Fibroblast of lung (primary cell): ENCODE data around the gene PUS7L. TPM values are rescaled to one million over a fixed set of nuclear protein-coding genes. Genes with fewer than 3 reads are reported as not detected.

Experiments
- DNase-seq, 2 donors: peaks; one replicate each; pipeline versions ENCODE4 v3.0.0 to v3.0.0-alpha.2; 2010; ENCODE audit warnings: low read depth in 2 of 2
- H2AFZ ChIP-seq: 2 replicates; pipeline ENCODE4 v1.5.1; 2012; ENCODE audit warnings: low read length, control low read depth, inconsistent platforms
- H3K27ac ChIP-seq: 2 replicates; pipeline ENCODE4 v1.5.1; 2011; ENCODE audit warnings: low read length, control low read depth; ENCODE audit not compliant: insufficient read depth
- H3K27me3 ChIP-seq: 2 replicates; pipeline ENCODE4 v1.5.1; 2011; ENCODE audit warnings: mild to moderate bottlenecking, low read length; ENCODE audit not compliant: control insufficient read depth, insufficient read depth
- H3K36me3 ChIP-seq: 2 replicates; pipeline ENCODE4 v1.5.1; 2011; ENCODE audit warnings: low read length; ENCODE audit not compliant: control insufficient read depth, insufficient read depth
- H3K4me1 ChIP-seq: 2 replicates; pipeline ENCODE4 v1.5.1; 2011; ENCODE audit warnings: low read length; ENCODE audit not compliant: control insufficient read depth, insufficient read depth; ENCODE audit errors: extremely low read depth
- H3K4me2 ChIP-seq: 2 replicates; pipeline ENCODE4 v1.5.1; 2011; ENCODE audit warnings: low read length, control low read depth; ENCODE audit not compliant: insufficient read depth; ENCODE audit errors: extremely low read depth
- H3K4me3 ChIP-seq, 4 experiments: fragments of 200-600 bp in 1 of 4; sonication (generic) in 1 of 4; replicated peaks in 1 of 4; 2 replicates each; pipeline ENCODE4 v1.5.1; 2011 to 2016; ENCODE audit warnings: low read length in 4 of 4, low read depth in 3 of 4, mild to moderate bottlenecking in 3 of 4, control low read depth in 2 of 4, inconsistent platforms in 1 of 4, mixed read lengths in 1 of 4; ENCODE audit not compliant: insufficient read depth in 1 of 4; ENCODE audit errors: control extremely low read depth in 1 of 4
- H3K79me2 ChIP-seq: 2 replicates; pipeline ENCODE4 v1.5.1; 2012; ENCODE audit warnings: mild to moderate bottlenecking, low read length, inconsistent platforms; ENCODE audit not compliant: control insufficient read depth, insufficient read depth
- H3K9ac ChIP-seq: 2 replicates; pipeline ENCODE4 v1.5.1; 2011; ENCODE audit warnings: mild to moderate bottlenecking, low read length, control low read depth; ENCODE audit not compliant: insufficient read depth
- H3K9me3 ChIP-seq: 2 replicates; pipeline ENCODE4 v1.5.1; 2012; ENCODE audit warnings: low read depth, low read length; ENCODE audit not compliant: control insufficient read depth, insufficient read depth
- H4K20me1 ChIP-seq: 2 replicates; pipeline ENCODE4 v1.5.1; 2011; ENCODE audit warnings: low read length; ENCODE audit not compliant: control insufficient read depth, insufficient read depth; ENCODE audit errors: extremely low read depth
- CTCF ChIP-seq, 2 donors: IDR thresholded peaks in 1 of 2; conservative IDR thresholded peaks in 1 of 2; 1 replicate in 1 of 2; 2 replicates in 1 of 2; pipeline ENCODE4 v1.5.1; 2011 to 2012; ENCODE audit warnings: low read length in 2 of 2, control low read depth in 1 of 2, inconsistent platforms in 1 of 2, low read depth in 1 of 2, mild to moderate bottlenecking in 1 of 2
- EZH2 ChIP-seq: IDR thresholded peaks from 2 replicates; pipeline ENCODE4 v1.5.1; 2012; ENCODE audit warnings: low read length, control low read depth, mild to moderate bottlenecking; ENCODE audit errors: missing control alignments
- polyA plus RNA-seq, 2 donors: library from polyadenylated mRNA; depleted of rRNA in 1 of 2; stranded (reverse) in 1 of 2; unstranded in 1 of 2; fragments of >200 nt; gene quantifications; 2 replicates each; pipeline ENCODE4 v1.2.1, GENCODE V29; 2011 to 2012; ENCODE audit warnings: missing spikeins in 1 of 2
- total RNA-seq: library from RNA; depleted of rRNA; stranded (reverse); fragments of >200 nt; gene quantifications from 2 replicates; pipeline ENCODE4 v1.2.1, GENCODE V29; 2014

Gene PUS7L
- total and polyA plus RNA-seq, 2 donors (not counting 1 experiment from before 2014, with no cell fraction given), result 10.9 to 17.0 TPM

- Histone ChIP-seq H3K27ac (no peak overlapping the region), H3K79me2 (no peaks in the 10 kb centered on the region), H4K20me1 (no peaks in the 10 kb centered on the region), H3K36me3 (no peaks in the 10 kb centered on the region), H3K4me2 (peak overlapping the region; percentile 55), H2AFZ (no peak overlapping the region), H3K4me1 (peaks cover 8% of the 10 kb centered on the region), H3K27me3 (no peaks in the 10 kb centered on the region), H3K4me3 (no peak overlapping the region), H3K9me3 (no peaks in the 10 kb centered on the region), H3K9ac (no peak overlapping the region)
- TF ChIP-seq CTCF (conservative IDR thresholded peaks at IDR 0.05 in 1 of 2, IDR thresholded peaks at IDR 0.05 in 1 of 2; ENCODE audit: low read depth in 1 of 2, low read length in 2 of 2) (no peak), EZH2 (no peak)
- DNase-seq, result peak; percentile 89 to 93
Measured at GRCh38 chr12:43742106-43742505, 16.5 kb downstream of the PUS7L start.

GRCh38 chr12:43740511-43741100 lies 18.0 kb downstream of the PUS7L start:
- H3K9ac ChIP-seq, result no peak overlapping the region

GRCh38 chr12:43737646-43738045 lies 20.9 kb downstream of the PUS7L start:
- H3K9ac ChIP-seq, result no peak overlapping the region
- TF ChIP-seq EZH2 (no peak), CTCF (conservative IDR thresholded peaks at IDR 0.05 in 1 of 2, IDR thresholded peaks at IDR 0.05 in 1 of 2; ENCODE audit: low read depth in 1 of 2, low read length in 2 of 2) (no peak)
- H3K27ac ChIP-seq, result no peak overlapping the region
- peak; percentile 65 to 82 for DNase-seq
- H3K27me3 ChIP-seq, result no peaks in the 10 kb centered on the region
- peaks cover 6% of the 10 kb centered on the region for H3K4me1 ChIP-seq
- H3K79me2 ChIP-seq, result no peaks in the 10 kb centered on the region
- no peak overlapping the region for H3K4me3 ChIP-seq
- no peaks in the 10 kb centered on the region for H3K9me3 ChIP-seq
- no peak overlapping the region for H2AFZ ChIP-seq
- H3K4me2 ChIP-seq, result peak overlapping the region; percentile 23
- peaks cover 3% of the 10 kb centered on the region for H3K36me3 ChIP-seq
- H4K20me1 ChIP-seq, result no peaks in the 10 kb centered on the region

More at GRCh38 chr12:43740511-43741100, 18.0 kb downstream of the PUS7L start:
- Histone ChIP-seq H3K27me3 (no peaks in the 10 kb centered on the region), H4K20me1 (no peaks in the 10 kb centered on the region), H3K4me1 (peaks cover 10% of the 10 kb centered on the region), H2AFZ (no peak overlapping the region), H3K36me3 (peaks cover 1% of the 10 kb centered on the region), H3K4me3 (no peak overlapping the region), H3K4me2 (peak overlapping the region; percentile 33), H3K79me2 (no peaks in the 10 kb centered on the region), H3K27ac (no peak overlapping the region), H3K9me3 (no peaks in the 10 kb centered on the region)
- no peak for TF ChIP-seq EZH2
- no peak for TF ChIP-seq CTCF (conservative IDR thresholded peaks at IDR 0.05 in 1 of 2, IDR thresholded peaks at IDR 0.05 in 1 of 2; ENCODE audit: low read depth in 1 of 2, low read length in 2 of 2)
- peak in 1 of 2 donors; percentile 51 for DNase-seq
